Epithelial cell of prostate (primary cell): ENCODE measurements around the gene LPXN.
A peak's percentile ranks its signal among the peaks of the same experiment; 100 is the strongest.

Source experiments
- DNase-seq: peaks from one replicate; pipeline ENCODE4 v3.0.0-alpha.2; 2011; ENCODE audit warnings: low read depth, low spot score
- H3K27ac ChIP-seq: fragments of 450-650 bp; 2 replicates; pipeline ENCODE4 v1.5.1; 2017; ENCODE audit warnings: mild to moderate bottlenecking

LPXN gene

GRCh38 chr11:58575377-58576020, at the start of gene LPXN:
TSS of gene LPXN (minus strand) at chr11:58575856. CDS start at chr11:58575772, 84 bp downstream.
- DNase-seq: peak; percentile 57
- H3K27ac ChIP-seq: peak within 1 kb of the TSS; percentile 100

- DNase-seq: no peak
- peak overlapping the region; percentile 58 for H3K27ac ChIP-seq
Observed at GRCh38 chr11:58625086-58625485, 49.4 kb upstream of the LPXN start.

DNA sequence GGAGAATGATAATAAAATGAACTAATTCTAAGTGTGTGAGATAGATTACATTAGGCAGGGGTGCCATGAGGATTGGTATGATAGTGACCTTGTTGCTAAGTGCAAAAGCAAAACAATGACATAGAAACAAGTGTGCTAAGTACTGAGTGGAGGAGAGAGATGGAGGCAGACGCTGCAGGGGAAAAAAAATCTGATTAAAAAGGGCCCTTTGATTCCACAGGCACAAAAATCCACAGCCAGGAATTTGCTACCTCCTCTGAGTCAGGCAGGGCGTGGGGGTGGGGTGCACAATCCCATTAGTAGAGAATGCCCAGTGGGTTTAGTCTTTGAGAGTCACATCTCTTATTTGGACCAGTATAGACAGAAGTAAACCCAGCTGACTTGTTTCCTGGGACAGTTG, 46.7 kb upstream of the LPXN start, which contains the start of gene CNTF:
TSS of gene CNTF (plus strand) at position 322 of the 400 bp plus-strand sequence. CDS start 88 bp downstream, outside the sequence.
- peak within 1 kb of the TSS; percentile 37 for H3K27ac ChIP-seq
- no peak for DNase-seq

DNA sequence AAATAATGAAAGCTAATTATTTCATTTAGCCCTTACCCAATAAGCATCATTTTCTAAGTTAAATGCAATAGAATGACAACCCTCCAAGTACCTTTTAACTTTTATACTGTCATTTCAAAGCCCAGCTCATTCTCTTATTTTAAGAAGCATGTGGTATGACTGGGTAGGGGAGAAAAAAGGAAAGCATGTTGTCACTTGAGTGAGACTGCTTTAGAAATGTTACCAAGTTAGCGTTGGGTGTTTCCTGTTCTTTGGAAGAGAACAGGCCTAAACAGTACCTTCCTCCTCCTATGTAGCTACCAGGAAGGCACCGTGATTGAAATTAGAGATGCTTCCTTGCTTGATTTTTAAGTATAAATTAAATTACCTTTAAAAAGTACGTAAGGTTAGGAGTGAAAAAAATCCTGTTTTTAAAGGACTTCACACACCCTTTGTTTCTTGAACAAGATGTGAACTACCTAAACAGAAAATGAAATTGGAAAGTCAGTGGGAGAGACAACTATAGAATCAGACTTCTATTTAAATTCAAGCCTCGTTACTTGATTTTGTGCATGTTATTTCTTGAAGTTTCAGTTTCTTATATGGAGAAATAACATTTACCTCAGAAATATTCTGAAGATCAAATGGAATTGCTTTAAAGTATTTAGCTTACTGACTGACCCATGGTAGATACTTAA, 46.1 kb upstream of the LPXN start:
- DNase-seq: no peak
- peak overlapping the region; percentile 37 for H3K27ac ChIP-seq

GRCh38 chr11:58617976-58618557, 42.4 kb upstream of the LPXN start:
- no peak overlapping the region for H3K27ac ChIP-seq
- DNase-seq: no peak

DNA sequence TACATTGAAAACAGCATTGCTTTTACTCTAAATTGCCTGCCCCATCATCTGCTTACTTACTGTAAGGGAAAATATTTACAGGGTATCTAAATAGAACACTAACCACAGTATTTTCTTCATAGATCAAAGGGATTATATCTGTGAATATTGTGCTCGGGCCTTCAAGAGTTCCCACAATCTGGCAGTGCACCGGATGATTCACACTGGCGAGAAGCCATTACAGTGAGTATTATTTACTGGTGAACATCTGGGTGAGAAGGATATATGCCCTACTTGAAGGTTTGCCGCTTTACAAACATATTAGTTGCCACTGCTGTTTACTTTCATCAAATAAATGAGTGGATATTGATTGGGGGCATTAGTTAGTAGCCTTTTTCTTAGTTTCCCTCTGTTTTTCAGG, 40.9 kb upstream of the LPXN start:
- H3K27ac ChIP-seq: no peak overlapping the region
- peak; percentile 49 for DNase-seq

DNA sequence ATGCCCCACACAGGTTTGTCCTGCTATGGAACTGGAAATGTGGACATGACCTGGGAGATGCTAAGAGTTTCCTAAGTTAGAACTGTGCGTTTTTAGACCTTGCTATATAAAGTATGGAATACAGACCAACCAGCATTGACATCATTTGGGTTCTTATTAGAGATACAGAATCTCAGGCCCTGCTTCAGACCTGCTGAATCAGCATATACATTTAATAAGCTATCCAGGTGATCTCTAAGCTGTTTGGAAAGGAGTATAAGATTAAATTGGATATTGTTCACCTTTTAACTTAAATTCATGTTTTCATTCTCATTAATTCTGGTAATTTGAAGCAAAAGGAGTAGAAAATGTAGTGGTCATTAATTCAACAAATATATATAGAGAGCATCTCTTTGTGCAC, 39.9 kb upstream of the LPXN start:
- no peak overlapping the region for H3K27ac ChIP-seq

GRCh38 chr11:58613228-58613627, 37.6 kb upstream of the LPXN start:
- DNase-seq: no peak
- no peak overlapping the region for H3K27ac ChIP-seq

More for the DNA sequence above, 39.9 kb upstream of the LPXN start:
- DNase-seq: no peak

DNA sequence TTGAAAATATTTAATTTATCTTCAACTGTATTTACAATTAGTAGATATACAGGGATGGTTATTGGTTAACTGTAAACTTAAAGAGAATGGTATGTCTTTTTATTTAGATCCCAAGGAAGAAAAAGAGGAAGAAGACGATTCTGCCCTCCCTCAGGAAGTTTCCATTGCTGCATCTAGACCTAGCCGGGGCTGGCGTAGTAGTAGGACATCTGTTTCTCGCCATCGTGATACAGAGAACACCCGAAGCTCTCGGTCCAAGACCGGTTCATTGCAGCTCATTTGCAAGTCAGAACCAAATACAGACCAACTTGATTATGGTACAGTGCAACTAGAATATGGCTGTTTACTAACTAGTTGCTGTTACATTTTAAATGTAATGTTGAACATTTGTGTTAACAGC, 34.1 kb upstream of the LPXN start:
- H3K27ac ChIP-seq: no peak overlapping the region
- DNase-seq: no peak

- DNase-seq: no peak
- H3K27ac ChIP-seq: no peak overlapping the region
Observed at GRCh38 chr11:58608331-58608730, 32.7 kb upstream of the LPXN start.

- no peak overlapping the region for H3K27ac ChIP-seq
- DNase-seq: no peak
Observed at GRCh38 chr11:58606930-58607714, 31.5 kb upstream of the LPXN start.

GRCh38 chr11:58600510-58600909, 24.9 kb upstream of the LPXN start:
- no peak overlapping the region for H3K27ac ChIP-seq
- DNase-seq: no peak

GRCh38 chr11:58597486-58598144, 22.0 kb upstream of the LPXN start:
- DNase-seq: no peak
- H3K27ac ChIP-seq: no peak overlapping the region

DNA sequence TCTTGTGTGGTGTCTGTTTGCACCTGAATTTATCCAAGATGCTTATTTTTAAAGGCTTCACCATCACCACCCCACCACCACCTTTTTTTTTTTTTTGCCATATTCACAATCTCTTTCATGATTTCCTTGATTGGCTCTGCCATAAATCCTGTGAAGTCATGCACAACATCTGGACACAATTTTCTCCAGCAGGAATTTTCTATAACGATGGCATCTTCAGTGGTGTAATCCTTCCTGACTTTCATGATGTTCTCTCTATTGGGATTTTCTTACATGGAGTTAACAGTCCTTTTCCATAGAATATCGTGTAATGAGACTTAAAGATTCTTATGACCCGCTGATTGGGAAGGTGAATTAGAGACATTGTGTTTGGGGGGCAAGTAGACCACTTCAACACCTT, 21.0 kb upstream of the LPXN start:
- H3K27ac ChIP-seq: no peak overlapping the region
- DNase-seq: no peak

DNA sequence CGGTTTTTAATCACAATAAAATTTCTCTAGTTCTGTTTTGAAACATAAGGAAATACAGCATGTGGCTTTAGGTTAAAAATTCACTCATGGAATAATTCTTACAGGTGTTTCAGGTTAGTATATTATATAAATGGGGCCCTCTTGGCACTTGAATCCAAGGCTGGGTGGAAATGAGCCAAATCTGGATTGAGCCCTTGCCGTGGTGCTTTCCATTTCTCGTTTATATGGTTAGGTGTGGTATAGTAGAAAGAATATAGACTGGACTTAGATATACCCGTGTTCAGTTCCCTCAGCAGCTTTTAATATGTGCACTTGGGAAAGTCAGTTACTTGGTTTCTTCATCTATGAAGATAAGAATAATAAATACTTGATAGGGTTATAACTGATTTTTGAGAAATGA, 19.2 kb upstream of the LPXN start:
- no peak overlapping the region for H3K27ac ChIP-seq
- DNase-seq: no peak

DNA sequence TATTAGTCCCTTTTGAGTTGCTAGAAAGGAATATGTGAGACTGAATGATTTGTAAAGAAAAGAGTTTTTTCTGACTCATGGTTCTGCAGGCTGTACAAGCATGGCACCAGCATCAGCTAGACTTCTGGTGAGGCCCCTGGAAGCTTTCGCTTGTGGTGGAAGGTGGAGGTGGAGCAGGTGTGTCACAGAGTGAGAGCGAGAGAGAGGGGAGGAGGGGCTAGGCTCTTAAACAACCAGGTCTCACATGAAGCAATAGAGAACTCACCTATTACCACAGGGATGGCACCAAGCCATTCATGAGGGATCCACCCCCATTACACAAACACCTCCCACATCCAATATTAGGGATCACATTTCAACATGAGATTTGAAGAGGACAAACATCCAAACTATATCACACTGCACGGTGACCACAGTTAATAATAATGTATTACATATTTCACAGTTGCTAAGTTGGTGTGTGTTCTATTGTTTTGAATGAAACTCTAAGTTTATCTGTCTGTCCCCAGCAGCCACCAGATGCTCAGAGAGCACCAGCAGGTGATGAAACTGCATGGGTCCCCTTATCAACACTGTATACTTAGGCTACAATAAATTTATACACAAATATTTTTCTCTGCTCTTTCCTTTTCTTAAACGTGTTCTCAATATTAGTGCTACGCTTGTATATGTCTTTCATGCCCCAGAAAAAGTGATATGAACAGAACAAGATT, 17.3 kb upstream of the LPXN start:
- H3K27ac ChIP-seq: no peak overlapping the region
- no peak for DNase-seq

DNA sequence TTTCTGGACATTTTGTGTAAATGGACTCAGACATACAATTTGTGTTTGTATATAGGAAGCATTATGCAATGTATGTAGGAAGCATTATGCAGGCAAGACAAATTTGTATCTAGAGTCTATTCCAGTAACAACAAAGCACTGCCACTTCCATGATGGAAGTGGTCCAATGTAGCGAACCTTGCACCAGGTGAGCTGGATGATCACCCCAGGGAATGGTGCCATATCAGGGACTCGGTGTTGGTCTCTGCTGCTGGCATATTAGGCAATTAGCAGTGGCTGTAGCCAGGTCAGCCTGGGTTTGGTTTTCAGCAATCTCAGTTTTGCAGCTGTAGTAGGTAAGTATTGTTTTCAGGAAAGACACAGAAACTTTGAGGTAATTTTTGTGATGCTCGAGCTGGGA, 16.0 kb upstream of the LPXN start:
- DNase-seq: no peak
- no peak overlapping the region for H3K27ac ChIP-seq

DNA sequence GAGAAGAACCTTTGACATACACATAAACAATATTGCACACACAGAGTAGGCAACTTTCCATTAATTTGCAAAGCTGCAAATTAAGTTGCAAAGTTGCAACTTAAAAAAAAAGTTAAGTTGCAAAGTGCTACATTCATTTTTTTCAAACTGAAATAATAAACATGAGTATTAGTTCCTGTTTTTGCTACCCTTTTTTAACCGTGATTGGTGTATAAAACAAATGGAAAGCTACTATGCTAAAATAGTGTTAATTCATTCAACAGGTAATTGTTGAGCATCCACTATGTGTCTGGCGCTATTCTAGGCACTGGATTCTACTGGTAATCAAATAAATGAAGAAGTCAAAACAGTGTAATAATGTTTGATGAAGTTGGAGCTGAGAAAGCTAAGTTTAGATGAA, 11.3 kb upstream of the LPXN start:
- DNase-seq: no peak
- no peak overlapping the region for H3K27ac ChIP-seq

GRCh38 chr11:58582437-58582836, 6.8 kb upstream of the LPXN start:
- H3K27ac ChIP-seq: no peak overlapping the region
- no peak for DNase-seq

- DNase-seq: no peak
- peak overlapping the region; percentile 100 for H3K27ac ChIP-seq
Observed at GRCh38 chr11:58580311-58580710, 4.7 kb upstream of the LPXN start.
